Thoracic aorta (tissue), 2 donors: ENCODE measurements around the gene MAN1C1. TPM values are rescaled to one million over a fixed set of nuclear protein-coding genes. Genes with fewer than 3 reads are reported as not detected.
A peak's percentile ranks its signal among the peaks of the same experiment; 100 is the strongest.

Experiments used
- ATAC-seq: fragments of 150-250 bp; one replicate; pipeline ENCODE4 v1.8.0; 2017; ENCODE audit warnings: low read depth; ENCODE audit not compliant: insufficient number of reproducible peaks, low FRiP score
- DNase-seq: peaks from one replicate; pipeline ENCODE4 v3.0.0-alpha.2; 2020; ENCODE audit warnings: low spot score
- H3K27ac ChIP-seq, 2 donors: fragments of 200-600 bp; sonication (generic); 1 replicate in 1 of 2; 2 replicates in 1 of 2; pipeline ENCODE4 v1.5.1; 2016; ENCODE audit warnings: mild to moderate bottlenecking in 2 of 2, moderate library complexity in 2 of 2
- H3K27me3 ChIP-seq: fragments of 200-600 bp; sonication (generic); replicated peaks from 2 replicates; pipeline ENCODE4 v1.6.0; 2016; ENCODE audit warnings: mild to moderate bottlenecking; ENCODE audit not compliant: insufficient read depth
- H3K36me3 ChIP-seq: fragments of 200-600 bp; sonication (generic); one replicate; pipeline ENCODE4 v1.5.1; 2016
- H3K4me1 ChIP-seq, 2 donors: fragments of 200-600 bp; sonication (generic); 1 replicate in 1 of 2; 2 replicates in 1 of 2; pipeline versions ENCODE4 v1.5.1 to v1.6.0; 2016; ENCODE audit warnings: low read depth in 2 of 2, mild to moderate bottlenecking in 1 of 2; ENCODE audit not compliant: control insufficient read depth in 1 of 2
- H3K4me3 ChIP-seq: fragments of 200-600 bp; sonication (generic); 2 replicates; pipeline ENCODE4 v1.5.1; 2016; ENCODE audit warnings: mild to moderate bottlenecking
- H3K9me3 ChIP-seq: fragments of 200-600 bp; sonication (generic); 2 replicates; pipeline ENCODE4 v1.5.1; 2016
- CTCF ChIP-seq: fragments of 200-600 bp; sonication (generic); IDR thresholded peaks from one replicate; pipeline ENCODE4 v1.5.1; 2019; ENCODE audit warnings: antibody characterized with exemption
- total RNA-seq, 2 donors: library from RNA; depleted of rRNA; stranded (reverse); fragments of >200 nt; gene quantifications; one replicate each; pipeline versions ENCODE4 v1.1.0 to v1.2.3, GENCODE V29; 2016

Gene MAN1C1
- total RNA-seq, 2 donors from 2014 or later, result 21.0 to 26.0 TPM

- H3K9me3 ChIP-seq, result no peaks in the 10 kb centered on the region
- H3K4me3 ChIP-seq, result no peak overlapping the region
- TF ChIP-seq CTCF, result no peak
- ATAC-seq, result no peak
- DNase-seq, result no peak
- H3K27me3 ChIP-seq, result no peaks in the 10 kb centered on the region
- H3K4me1 ChIP-seq, result peaks cover 33 to 68% of the 10 kb centered on the region in 2 donors
- peak overlapping the region; percentile 68 to 92 for H3K27ac ChIP-seq
- peaks cover 20% of the 10 kb centered on the region for H3K36me3 ChIP-seq
These were observed 188.6 kb downstream of the MAN1C1 start for GRCh38 chr1:25804964-25805862.

- peak overlapping the region; percentile 68 to 92 for H3K27ac ChIP-seq
These were observed 189.3 kb downstream of the MAN1C1 start for GRCh38 chr1:25805863-25806225.

GRCh38 chr1:25806418-25806817 is 189.8 kb downstream of the MAN1C1 start:
- Histone ChIP-seq H3K27ac (peak overlapping the region; percentile 68 to 92), H3K4me1 (peaks cover 25 to 59% of the 10 kb centered on the region in 2 donors), H3K9me3 (no peaks in the 10 kb centered on the region), H3K36me3 (peaks cover 22% of the 10 kb centered on the region), H3K27me3 (no peaks in the 10 kb centered on the region), H3K4me3 (no peak overlapping the region)
- ATAC-seq (no peak), DNase-seq (peak; percentile 65)
- TF ChIP-seq CTCF, result no peak

More at GRCh38 chr1:25805863-25806225, 189.3 kb downstream of the MAN1C1 start:
- H3K4me3 ChIP-seq, result no peak overlapping the region
- DNase-seq (peak; percentile 74), ATAC-seq (peak; percentile 25)
- peaks cover 31 to 64% of the 10 kb centered on the region in 2 donors for H3K4me1 ChIP-seq
- H3K27me3 ChIP-seq, result no peaks in the 10 kb centered on the region
- H3K9me3 ChIP-seq, result no peaks in the 10 kb centered on the region
- no peak for TF ChIP-seq CTCF
- peaks cover 20% of the 10 kb centered on the region for H3K36me3 ChIP-seq

- Histone ChIP-seq H3K27ac (peak overlapping the region in 1 of 2 donors; percentile 25), H3K4me3 (no peak overlapping the region), H3K4me1 (peaks cover 22 to 46% of the 10 kb centered on the region in 2 donors), H3K27me3 (no peaks in the 10 kb centered on the region), H3K36me3 (peaks cover 32% of the 10 kb centered on the region), H3K9me3 (no peaks in the 10 kb centered on the region)
- ATAC-seq (no peak), DNase-seq (no peak)
- no peak for TF ChIP-seq CTCF
These were observed 191.1 kb downstream of the MAN1C1 start for GRCh38 chr1:25807480-25808390.
